Measurements from ENCODE around the gene DRG2. TPM values are rescaled to one million over a fixed set of nuclear protein-coding genes. Genes with fewer than 3 reads are reported as not detected.

The DRG2 gene
- total RNA-seq, 1 donor: 44.7 TPM

- DNase-seq (ENCODE audit: low read depth in 2 of 3, low spot score in 2 of 3): no peak
Observed at GRCh38 chr17:18071751-18072150, 16.0 kb upstream of the DRG2 start.

- DNase-seq (ENCODE audit: low read depth in 2 of 3, low spot score in 2 of 3): no peak
Observed at GRCh38 chr17:18074566-18075272, 13.0 kb upstream of the DRG2 start.

GRCh38 chr17:18076936-18077335 lies 10.8 kb upstream of the DRG2 start:
- no peak for DNase-seq (ENCODE audit: low read depth in 2 of 3, low spot score in 2 of 3)

GRCh38 chr17:18079543-18079942 lies 8.2 kb upstream of the DRG2 start:
- no peak for DNase-seq (ENCODE audit: low read depth in 2 of 3, low spot score in 2 of 3)

GRCh38 chr17:18084256-18084655 lies 3.5 kb upstream of the DRG2 start:
- no peak for DNase-seq (ENCODE audit: low read depth in 2 of 3, low spot score in 2 of 3)

GRCh38 chr17:18089613-18090012 lies 1.9 kb downstream of the DRG2 start:
- no peak for DNase-seq (ENCODE audit: low read depth in 2 of 3, low spot score in 2 of 3)

- DNase-seq (ENCODE audit: low read depth in 2 of 3, low spot score in 2 of 3): peak in 2 of 3 donors; percentile 55 to 69
Observed at GRCh38 chr17:18093616-18094408, 6.1 kb downstream of the DRG2 start.

GRCh38 chr17:18094409-18094807 lies 6.7 kb downstream of the DRG2 start:
- no peak for DNase-seq (ENCODE audit: low read depth in 2 of 3, low spot score in 2 of 3)

GRCh38 chr17:18099516-18099915 lies 11.8 kb downstream of the DRG2 start:
- no peak for DNase-seq (ENCODE audit: low read depth in 2 of 3, low spot score in 2 of 3)

- no peak for DNase-seq (ENCODE audit: low read depth in 2 of 3, low spot score in 2 of 3)
Observed at GRCh38 chr17:18100616-18101015, 12.9 kb downstream of the DRG2 start.

GRCh38 chr17:18101828-18102227 lies 14.1 kb downstream of the DRG2 start:
- no peak for DNase-seq (ENCODE audit: low read depth in 2 of 3, low spot score in 2 of 3)

- peak in 2 of 3 donors; percentile 59 to 79 for DNase-seq (ENCODE audit: low read depth in 2 of 3, low spot score in 2 of 3)
Observed at GRCh38 chr17:18102640-18103039, 14.9 kb downstream of the DRG2 start.

GRCh38 chr17:18105027-18105426 lies 17.3 kb downstream of the DRG2 start:
- no peak for DNase-seq (ENCODE audit: low read depth in 2 of 3, low spot score in 2 of 3)

GRCh38 chr17:18105595-18105994 lies 17.8 kb downstream of the DRG2 start:
- no peak for DNase-seq (ENCODE audit: low read depth in 2 of 3, low spot score in 2 of 3)

GRCh38 chr17:18106211-18106610 lies 18.5 kb downstream of the DRG2 start:
- no peak for DNase-seq (ENCODE audit: low read depth in 2 of 3, low spot score in 2 of 3)

GRCh38 chr17:18107061-18107790 lies 19.5 kb downstream of the DRG2 start:
- no peak for DNase-seq (ENCODE audit: low read depth in 2 of 3, low spot score in 2 of 3)

GRCh38 chr17:18107971-18108370 lies 20.2 kb downstream of the DRG2 start:
- no peak for DNase-seq (ENCODE audit: low read depth in 2 of 3, low spot score in 2 of 3)

- DNase-seq (ENCODE audit: low read depth in 2 of 3, low spot score in 2 of 3): no peak
Observed at GRCh38 chr17:18108401-18109312, 20.9 kb downstream of the DRG2 start, which contains the start of gene MYO15A. TSS of gene MYO15A (plus strand) at chr17:18108756. CDS start at chr17:18118801, 10,045 bp downstream.

- DNase-seq (ENCODE audit: low read depth in 2 of 3, low spot score in 2 of 3): no peak
Observed at GRCh38 chr17:18109935-18110485, 22.3 kb downstream of the DRG2 start.

- DNase-seq (ENCODE audit: low read depth in 2 of 3, low spot score in 2 of 3): no peak
Observed at GRCh38 chr17:18110636-18111145, 22.9 kb downstream of the DRG2 start.

Data from hematopoietic multipotent progenitor cell (in vitro differentiated cells).